CD4-positive, alpha-beta T cell treated with Interleukin-17A for 4 hours (primary cell): Measurements from ENCODE around the gene RAB23.
"Not testable (repeated sequence)": the region's sequence is repeated elsewhere in the genome, so short reads cannot be mapped to it uniquely, and the experiment has no call there.

ENCODE experiments used
- DNase-seq: peaks from one replicate; pipeline ENCODE4 v3.0.0-alpha.2; 2020; ENCODE audit warnings: mixed read lengths

RAB23 gene

DNA sequence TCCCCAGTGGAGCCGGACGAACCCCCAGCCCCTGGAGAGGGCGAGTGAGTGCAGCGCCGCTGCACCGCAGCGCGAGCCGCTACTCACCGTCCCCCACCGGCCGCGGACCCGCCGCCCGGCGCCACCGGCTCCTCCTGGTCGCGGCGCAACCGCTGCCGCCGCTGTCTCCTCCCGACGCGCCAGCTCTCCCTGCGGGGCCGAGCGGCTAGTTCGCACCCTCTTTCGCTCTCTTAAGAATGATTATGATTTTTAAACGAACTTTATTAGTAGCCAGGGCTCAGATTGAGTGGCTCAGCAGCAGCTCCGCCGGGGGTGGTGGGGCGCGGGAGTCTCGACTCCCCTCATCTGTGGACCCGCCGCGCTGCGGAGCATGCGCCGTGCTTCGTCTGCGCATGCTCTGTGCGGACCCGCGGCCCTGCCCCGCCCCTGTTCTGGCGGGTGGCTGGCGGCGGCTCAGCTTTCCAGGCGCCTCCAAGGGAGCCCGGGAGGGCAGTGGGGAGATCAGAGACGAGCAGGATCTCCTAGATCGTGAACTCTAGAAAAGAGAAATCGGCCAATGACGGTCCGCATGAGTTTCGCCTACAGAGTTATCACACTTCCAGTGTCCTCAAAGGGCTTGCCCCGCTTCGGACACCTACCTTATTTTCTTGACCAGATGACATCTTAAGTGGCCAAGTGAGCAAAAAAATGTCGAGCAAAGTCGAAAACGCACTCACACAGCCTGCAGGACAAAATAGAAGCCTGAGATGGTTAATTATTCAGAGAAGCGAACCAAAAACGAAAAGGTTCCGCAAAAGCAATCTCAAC is at the start of gene RAB23:
Gene RAB23 (minus strand): TSS at position 372 of the 807 bp plus-strand sequence. CDS start 11,927 bp downstream, outside the sequence.
- peak; percentile 86 for DNase-seq

DNA sequence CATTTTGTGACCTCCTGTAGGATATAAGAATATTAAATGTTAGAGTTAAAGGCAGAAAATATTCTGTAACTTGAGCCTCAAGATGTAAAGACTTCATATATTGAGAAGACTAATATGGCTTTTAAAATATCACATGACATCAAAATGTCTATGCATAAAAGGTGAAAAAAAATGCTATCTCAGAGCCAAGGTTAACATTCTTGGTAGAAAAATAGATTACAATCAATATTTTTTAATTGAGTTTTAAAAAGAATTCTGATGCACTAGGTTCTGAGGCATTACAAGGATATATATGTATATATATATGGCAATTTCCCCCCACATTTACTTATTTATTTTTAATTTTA is 46.2 kb upstream of the RAB23 start:
- DNase-seq: no peak

DNA sequence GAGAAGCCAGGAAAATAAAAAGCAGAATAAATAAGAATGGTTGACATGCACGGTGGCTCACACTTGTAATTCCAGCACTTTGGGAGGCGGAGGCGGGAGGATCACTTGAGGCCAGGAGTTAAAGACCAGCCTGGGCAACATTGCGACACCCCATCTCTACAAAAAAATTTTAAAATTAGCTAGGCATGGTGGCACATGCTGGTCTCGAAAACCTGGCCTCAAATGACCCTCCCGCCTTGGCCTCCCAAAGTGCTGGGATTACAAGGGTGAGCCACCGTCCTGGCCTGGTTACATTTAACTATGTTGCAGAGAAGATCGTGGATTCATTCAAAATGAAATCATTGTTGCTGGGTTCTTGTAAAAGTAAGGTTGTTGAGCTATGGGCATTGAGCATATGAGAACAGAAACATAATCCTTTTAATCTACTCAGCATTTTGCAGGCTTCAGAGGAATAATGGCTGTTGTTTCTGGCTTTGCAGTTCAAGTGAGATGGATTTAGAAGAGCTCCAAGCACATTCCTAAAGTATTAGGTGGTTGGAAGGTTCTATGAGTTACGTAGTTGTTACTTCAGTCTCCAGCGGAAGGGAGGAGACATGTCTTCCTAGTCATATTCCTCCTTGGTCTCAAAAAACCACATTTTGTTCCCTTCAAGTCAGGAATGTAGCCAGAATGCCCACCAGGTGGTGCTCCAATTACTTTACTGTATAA is 45.6 kb upstream of the RAB23 start:
- peak; percentile 63 for DNase-seq

DNA sequence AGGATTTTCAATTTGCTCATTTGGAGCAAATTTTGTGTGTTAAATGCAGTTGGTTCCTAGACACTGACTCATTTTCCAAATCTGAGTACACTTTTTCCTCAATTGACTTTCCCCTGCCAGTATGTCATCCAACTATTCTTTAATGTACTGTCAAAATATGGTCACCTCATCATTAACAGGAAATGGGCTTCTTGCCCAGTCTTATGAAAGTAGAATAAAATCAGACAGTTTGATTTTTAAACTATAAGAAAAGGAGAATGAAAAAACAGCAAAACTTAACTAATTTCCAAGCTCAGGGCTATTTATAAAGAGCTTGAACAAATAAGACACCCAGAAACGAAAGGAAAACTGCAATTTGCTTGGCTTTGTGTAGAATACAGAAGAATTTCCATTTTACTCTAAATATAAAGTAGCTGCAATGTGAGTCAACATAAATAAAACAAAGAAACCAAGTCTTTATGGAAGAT is 43.7 kb upstream of the RAB23 start:
- no peak for DNase-seq

DNA sequence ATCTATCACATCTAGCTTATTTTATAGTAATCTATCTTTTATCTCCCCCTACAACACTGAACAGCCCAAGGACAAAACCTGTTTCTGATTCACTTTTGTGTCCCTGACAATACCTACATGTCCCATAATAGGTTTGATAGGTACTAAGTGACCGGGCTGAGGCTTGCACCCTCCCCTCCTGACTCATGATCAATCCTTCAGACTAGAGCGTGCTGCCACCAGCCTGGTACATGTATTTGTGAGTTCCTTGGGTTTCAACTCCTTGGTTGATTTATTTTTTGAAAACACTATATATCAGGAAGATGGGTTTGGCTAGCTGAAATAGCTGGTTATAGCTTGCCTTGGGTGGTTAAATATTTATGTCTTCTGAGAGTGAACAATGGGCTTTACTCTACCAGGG is 41.6 kb upstream of the RAB23 start:
- DNase-seq: no peak

DNA sequence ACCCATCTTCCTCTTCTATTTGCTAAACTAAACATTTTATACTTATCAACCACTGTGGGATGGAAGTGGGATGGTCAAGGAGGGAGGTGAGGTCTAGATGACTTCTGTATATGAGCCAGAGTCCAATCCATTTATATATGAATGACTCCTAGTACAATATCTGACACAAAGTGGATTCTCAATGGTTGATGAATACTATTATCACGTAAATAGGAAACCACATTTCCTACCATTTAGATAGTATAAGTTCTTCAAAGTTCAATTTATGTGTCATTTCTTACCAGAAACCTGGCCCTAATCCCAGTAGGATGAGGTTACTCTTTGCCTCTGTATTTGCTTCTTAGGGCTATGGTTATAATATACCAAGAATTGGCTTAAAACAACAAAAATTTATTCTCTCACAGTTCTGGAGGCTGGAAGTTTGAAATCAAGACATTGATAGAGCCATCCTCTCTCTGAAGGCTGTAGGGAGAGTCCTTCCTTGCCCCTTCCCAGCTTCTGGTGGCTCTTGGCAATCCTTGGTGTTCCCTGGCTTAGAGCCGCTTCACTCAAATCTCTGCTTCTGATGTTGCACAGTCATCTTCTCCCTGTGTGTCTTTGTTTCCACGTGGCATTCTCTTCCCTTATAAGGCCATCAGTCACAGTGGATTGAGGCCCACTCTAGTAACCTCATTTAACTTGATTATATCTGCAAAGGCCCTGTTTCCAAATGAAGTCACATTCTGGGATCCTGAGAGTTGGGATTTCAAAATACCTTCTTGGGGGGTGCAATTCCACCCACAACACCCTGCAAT is 41.0 kb upstream of the RAB23 start:
- no peak for DNase-seq

DNA sequence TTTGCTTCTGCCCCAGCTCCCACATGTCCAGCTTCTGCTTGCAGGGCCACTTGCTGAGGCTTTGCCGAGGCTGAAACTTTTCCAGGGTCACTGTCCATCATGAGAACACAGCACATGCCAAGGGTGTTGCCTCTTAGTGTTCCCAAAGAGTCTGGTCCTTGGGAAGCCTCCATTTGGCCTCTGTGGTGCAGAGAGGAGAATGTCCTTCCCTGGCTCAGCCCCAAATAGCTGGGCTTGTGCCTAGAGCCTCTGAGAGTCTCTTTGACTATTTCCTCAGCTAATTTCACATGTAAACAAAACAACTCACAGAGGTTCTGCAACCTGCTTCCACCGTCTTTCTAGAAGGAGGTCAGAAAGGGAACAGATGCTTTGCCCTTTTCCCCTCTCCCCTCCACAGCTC is 40.4 kb upstream of the RAB23 start:
- DNase-seq: no peak

DNA sequence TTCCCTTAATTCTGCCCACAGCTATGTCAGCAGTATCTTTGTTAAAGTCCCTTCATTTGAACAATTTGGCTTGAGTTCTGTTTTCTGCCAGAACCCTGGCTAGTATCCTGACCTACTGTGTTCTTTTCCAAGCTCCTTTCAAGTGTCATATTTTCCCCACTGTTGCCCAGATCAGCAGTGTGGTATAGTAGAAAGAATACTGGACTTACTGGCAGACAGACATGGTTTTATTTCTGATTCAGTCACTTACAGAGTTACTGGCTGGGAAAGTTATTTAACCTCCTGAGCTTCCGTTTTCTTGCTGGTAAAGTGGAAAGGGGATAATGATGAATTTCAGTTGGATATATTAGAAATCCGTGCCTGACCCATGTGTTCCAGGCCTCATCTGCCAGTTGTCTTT is 39.8 kb upstream of the RAB23 start:
- DNase-seq: no peak

DNA sequence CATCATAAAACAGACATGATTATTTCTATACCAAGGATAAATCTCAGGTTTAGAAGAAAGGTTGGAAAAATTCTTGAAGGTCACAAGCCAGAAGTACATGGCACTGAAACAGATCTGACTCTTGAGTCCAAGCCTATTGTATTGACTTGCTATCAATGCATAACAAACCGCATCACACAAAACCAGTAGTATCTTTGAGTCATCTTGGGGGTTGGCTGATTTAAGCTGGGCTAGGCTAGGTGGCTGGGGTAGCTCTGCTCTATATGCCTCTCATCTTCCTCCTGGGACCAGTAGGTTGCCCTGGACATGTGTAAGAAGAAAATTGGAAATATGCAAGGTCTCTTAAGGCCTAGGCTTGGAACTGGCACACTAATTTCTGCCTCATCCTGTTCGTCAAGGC is 37.0 kb upstream of the RAB23 start:
- DNase-seq: no peak

DNA sequence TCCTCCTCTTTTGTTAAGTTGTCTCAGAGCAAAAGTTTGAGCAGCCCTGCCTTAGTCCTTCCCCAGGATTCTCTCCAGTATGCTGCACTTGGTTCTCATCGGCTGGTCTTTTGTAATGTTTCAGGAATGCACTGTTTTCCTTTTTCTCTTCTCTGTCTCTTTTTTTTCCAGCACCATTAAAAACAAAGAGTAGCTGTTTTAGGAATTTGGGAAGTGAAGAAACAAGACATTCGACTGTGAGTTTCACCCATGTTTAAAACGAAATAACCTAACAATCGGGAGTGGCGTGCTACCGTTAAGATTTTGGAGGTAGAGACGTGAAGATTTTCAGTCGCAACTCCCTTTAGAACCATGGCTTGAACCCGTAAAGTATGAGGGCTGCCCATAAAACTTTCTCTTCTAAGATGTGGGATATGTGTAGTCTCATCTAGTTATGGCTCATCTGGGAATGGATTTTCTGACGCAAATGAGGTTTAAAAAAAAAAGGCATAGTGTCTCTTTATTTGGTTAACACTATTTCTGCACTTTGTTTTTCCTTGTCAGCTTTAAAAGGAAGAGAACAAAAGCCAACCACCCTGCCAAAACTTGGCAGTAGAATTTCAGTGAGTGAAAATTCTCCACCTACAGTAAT is 35.9 kb upstream of the RAB23 start:
- no peak for DNase-seq

DNA sequence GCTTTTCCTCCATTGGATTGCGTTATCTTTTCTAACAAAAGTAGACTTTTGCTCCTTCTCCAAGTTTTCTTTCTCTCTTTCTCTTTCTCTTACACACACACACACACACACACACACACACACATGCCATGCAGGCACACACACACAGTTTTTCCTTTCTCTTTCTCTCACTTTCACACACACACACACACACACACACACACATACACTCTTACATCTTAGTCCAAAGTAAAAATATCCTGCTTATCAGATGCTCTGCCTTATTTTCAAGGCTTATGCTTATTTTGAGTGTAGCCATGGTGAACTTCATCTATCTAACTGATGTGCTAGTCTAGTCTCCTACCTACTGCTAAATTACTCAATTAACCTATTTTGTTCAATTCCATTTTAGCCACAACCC is 34.4 kb upstream of the RAB23 start:
- no peak for DNase-seq

DNA sequence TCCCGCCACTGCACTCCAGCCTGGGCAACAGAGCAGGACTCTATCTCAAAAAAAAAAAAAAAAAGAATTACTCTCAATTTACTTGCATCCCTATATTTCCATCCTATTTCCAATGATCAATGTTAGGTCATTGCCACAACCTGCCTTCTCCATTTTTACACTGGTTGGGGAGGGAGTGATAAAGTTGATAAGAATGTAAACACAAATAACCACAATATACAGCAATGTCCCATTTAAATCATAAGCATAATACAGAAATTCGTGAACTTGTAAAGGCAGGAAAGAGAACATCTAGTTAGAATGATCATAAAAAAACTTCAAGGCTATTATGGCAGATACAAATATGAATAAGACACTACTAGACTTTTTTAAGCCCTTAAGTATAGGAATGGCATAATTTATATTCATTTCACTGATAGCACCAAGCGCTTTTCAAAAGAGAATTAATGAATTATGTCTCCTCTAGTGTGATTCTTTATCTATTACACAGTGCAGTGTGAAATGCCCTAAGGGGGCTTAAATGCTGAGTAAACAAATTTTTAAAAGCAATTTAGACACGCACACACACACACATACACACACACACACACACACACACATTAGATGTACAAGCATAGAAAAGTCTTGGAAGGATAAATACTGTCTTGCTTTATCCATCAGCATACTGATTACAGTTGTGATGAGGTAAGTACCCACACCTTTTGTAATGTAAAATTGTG is 33.5 kb upstream of the RAB23 start:
- DNase-seq: no peak

DNA sequence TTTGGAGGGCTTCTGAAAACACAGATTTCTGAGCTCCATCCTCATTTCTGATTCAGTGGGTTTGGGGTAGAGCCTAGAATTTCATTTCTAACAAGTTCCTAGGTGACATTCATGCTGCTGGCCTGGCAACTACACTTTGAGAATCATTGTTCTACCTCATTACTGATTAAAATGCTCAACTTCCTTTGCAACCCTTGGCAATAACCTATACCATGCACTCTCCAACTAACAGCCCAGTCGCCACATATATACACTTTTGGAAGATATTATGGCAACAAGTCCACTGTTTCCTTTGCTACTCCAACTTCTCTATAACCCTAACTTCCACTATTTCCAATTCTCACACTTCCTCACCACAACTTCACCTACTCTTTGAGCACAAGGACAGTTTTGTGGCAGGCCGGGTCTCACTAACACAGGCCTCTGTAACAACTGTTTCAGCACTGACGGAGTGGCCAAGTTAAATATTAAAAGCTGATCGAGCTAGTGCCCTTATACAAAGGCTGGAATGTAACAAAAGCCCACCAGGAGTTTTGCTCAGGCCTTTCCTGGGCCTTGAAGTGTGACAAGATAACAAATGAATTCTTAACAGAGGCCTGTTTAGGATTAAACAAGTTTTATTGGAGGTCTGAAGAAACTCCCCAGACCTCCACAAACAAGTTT is 32.1 kb upstream of the RAB23 start:
- no peak for DNase-seq

DNA sequence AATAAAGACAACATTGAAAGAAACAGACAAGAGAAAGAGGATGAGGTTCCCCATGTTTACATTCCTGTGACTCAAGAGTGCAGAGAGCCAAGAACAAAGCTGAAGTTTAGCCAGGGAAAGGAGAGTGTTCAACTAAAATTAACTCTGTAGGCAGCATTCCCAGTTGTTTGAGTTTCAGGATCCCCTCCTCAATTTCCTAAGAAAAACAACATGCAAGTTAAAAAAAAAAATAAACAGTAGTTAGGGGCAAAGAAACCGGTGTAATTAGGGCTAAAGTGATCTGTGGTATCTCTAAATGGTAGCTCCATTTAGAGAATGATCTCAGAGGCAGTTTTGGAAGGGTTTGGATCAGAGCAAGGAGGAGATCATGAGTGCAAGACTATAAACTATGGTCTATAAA is 30.9 kb upstream of the RAB23 start:
- no peak for DNase-seq

DNA sequence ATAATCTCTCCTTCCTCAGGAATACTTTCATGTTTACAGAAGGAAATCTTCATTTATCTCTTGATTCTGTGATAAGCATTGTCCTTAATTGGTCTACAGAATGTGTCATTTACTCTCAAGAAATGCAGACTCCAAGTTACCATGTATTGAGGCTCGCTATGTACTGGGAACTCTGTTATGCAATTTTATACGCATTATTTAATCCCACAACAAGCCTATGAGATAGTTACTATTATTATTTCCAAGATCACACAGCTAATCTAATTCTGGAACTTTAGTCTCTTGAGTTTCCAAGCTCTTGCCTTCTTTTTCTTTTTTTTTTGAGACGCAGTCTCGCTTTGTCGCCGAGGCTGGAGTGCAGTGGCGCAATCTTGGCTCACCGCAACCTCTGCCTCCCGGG is 30.0 kb upstream of the RAB23 start:
- DNase-seq: no peak

DNA sequence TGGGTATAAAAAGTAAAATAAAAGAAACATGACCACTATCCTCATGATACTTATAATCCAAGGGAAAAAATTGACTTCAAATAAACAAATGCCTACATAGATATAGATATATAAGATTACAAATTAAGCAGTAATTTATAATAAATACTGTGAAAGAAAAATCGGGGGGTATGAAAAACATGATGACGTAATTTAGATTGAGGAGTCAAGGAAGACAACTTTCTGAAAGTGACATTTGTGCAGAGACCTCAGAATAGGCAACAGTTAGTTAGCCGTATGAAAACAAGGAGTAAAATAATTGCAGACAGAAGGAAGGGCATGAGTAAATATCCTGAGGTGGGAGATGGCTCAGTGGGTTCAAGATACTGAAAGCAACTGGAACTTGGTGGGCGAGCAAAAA is 28.2 kb upstream of the RAB23 start:
- no peak for DNase-seq

DNA sequence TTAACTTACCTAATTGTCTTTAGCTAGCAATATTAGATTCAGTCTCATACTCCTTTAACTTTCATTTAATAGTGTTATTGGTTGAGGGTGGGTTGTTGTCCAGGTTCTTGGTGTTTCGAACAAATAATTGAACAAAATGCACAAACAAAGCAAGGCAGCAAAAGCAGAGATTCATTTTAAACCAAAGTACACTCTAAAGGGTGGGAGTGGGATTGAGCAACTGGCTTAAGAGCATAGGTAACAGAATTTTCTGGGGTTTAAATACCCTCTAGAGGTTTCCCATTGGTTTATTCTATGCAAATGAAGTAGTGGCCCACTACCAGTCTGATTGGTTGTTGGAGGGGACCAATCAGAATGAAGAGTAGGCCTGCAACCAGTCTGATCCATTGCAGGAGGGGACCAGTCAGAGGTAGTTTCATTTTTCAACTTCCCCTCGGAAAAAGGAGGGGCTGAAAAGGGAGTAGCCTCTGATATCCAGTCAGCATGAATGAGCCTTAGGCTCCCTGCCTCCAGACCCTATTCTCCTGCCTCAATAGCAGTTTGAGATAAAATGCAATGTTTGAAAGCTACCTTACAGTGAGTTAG is 26.3 kb upstream of the RAB23 start:
- DNase-seq: no peak

DNA sequence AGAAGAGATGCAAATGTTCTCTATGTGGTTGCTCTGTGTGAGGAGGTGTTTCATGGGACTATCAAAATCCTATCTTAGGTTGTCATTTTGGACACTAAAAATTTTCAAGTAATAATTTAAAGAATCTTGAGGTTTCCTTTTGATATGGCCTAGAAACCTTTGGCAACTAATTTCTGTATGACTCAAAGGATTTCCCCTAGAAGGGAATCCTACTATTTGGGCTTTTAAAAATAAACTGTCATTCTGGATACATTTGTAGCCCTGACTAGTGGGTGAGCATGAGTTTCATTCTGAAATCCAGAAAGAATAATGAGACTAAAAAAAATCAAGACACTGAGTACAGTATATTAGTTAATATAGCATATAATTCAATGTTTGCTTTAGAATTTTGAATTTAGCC is 25.5 kb upstream of the RAB23 start:
- no peak for DNase-seq

DNA sequence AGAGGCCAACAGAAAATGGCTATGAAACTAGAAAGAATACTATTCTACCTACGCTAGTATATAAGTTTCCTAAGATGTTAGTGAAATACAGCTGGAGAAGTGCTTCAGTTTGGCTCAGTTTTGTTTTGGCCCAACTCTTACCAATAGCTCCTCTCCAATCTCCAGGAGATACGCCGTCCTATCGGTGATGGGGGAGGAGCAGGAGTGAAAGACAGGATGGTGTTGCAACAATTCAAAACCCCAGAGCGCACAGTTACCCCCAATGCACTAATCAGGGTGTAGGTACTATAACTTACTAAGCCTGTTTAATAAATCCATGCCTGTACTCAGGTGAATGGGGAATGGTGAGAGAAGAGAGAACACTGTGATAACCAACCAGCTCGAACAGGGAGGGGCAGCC is 24.2 kb upstream of the RAB23 start:
- no peak for DNase-seq

DNA sequence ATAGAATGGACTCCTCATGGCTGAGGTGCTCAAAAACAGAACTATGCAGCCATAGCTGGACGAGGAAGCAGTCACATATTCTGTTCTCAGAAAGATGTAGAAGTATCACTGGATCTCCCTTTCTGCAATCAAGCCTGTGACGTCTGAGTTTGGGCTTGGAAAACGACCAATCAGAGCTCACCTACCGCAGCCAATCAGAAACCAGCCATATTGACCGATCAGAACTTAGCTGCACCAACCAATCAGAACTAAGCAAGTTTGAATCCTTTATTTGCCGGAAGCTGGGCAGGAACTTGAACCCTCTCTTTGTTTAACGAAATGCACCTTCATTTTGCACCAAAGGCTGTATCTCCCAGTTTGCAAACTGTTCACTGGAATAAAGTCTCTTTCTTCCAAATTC is 21.8 kb upstream of the RAB23 start:
- no peak for DNase-seq

DNA sequence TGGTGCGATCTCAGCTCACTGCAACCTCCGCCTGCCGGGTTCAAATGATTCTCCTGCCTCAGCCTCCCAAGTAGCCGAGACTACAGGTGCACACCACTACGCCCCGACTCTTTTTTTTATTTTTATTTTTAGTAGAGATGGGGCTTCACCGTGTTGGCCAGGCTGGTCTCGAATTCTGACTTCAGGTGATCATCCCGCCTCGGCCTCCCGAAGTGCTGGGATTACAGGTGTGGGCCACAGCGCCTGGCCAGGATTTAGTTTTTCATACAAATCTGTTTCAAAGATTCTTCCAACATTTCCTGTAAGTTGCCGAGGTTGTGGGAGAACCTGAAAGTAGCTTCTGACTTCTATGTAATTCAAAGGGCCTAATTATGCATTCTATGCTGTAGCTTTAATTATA is 21.4 kb upstream of the RAB23 start:
- not testable (repeated sequence) for DNase-seq

DNA sequence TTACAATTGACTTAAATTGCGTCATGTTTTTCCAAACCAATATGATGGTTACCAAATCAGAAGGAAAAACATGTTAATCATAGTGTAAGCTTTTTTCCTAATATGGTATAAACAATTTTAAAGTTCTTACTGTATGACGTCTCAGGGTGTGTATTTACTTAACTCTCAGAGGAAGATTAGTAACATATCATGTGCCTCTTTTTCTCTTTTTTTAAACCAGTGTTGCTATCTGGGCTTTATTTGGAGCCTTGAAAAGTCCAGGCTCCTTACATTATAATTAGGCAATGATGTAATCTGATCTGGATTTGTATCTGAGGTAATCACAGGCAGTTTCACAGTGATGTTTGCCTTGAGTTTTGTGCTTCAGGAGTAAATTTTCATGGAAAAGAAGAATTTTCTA is 20.4 kb upstream of the RAB23 start:
- no peak for DNase-seq
